ENCODE results near the gene MVP. TPM values are rescaled to one million over a fixed set of nuclear protein-coding genes. Genes with fewer than 3 reads are reported as not detected.

Gene MVP
- total RNA-seq, 1 experiment from 2014 or later: 75.1 TPM

DNA sequence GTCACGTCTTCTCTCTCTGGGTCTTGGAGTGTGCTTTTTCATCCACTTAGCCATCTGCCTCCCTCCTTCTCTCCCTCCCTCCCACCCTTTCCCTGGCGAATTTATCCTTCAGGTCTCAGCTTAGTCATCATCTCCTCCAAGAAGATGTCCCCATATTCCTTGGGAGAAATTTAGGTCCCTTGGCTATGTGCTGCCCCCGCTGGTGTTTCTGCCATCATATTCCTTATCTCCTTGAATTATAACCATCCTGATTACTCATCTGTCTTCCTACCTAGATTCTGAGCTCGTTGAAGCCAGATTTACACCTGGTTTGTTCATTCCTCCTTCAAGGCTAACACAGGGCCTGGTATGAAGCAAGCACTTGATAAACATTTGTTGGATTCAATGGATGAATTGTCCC, 74.1 kb downstream of the MVP start:
- Histone ChIP-seq H4K20me1 (ENCODE audit: insufficient read depth) (no peaks in the 10 kb centered on the region), H3K4me3 (replicated peaks in 1 of 2; ENCODE audit: low read depth in 1 of 2, low read length in 2 of 2) (no peak overlapping the region), H3K36me3 (ENCODE audit: control insufficient read depth in 1 of 2, insufficient read depth in 2 of 2, low read length in 2 of 2) (no peaks in the 10 kb centered on the region), H3K79me2 (ENCODE audit: insufficient read depth, low read length) (no peaks in the 10 kb centered on the region), H3K4me1 (ENCODE audit: control insufficient read depth in 1 of 2, insufficient read depth in 2 of 2, low read length in 2 of 2) (peaks cover 7 to 12% of the 10 kb centered on the region in 2 experiments), H3K4me2 (ENCODE audit: low read length) (no peak overlapping the region), H3K9me3 (ENCODE audit: control insufficient read depth in 1 of 2, insufficient read depth in 1 of 2, low read depth in 1 of 2, low read length in 2 of 2) (no peaks in the 10 kb centered on the region), H3K9me2 (ENCODE audit: insufficient read depth) (no peaks in the 10 kb centered on the region), H2AFZ (ENCODE audit: low read depth, low read length, poor library complexity, severe bottlenecking) (no peak overlapping the region), H3K27ac (ENCODE audit: low read depth, low read length) (no peak overlapping the region), H3K27me3 (ENCODE audit: insufficient read depth, low read length) (no peaks in the 10 kb centered on the region), H3K9ac (ENCODE audit: low read length) (no peak overlapping the region)
- ChIA-PET POLR2A (no interaction called here), CTCF (interaction anchor here (1.2 kb wide), 1 partner anchor 46 kb away, joined by 3 read pairs; no protein-coding TSS in a partner anchor), RAD21 (ENCODE audit: low non-redundant PET in 1 of 2, low total read pairs in 2 of 2, uncharacterized antibody in 2 of 2, unreplicated experiment in 2 of 2) (interaction anchor here in 1 of 2 experiments (0.6 kb wide), 1 partner anchor 1683 kb away, joined by 3 read pairs; no protein-coding TSS in a partner anchor)
- no peak for DNase-seq (ENCODE audit: low read depth, low spot score)
- TF ChIP-seq ZFX (IDR thresholded peaks at IDR 0.05) (no peak), CEBPB (IDR thresholded peaks at IDR 0.05; ENCODE audit: low read depth) (no peak), TCF7L2 (IDR thresholded peaks at IDR 0.05; ENCODE audit: borderline replicate concordance, extremely low read depth, insufficient read depth, insufficient read length) (no peak)
- TF ChIP-seq, protein P1, sequence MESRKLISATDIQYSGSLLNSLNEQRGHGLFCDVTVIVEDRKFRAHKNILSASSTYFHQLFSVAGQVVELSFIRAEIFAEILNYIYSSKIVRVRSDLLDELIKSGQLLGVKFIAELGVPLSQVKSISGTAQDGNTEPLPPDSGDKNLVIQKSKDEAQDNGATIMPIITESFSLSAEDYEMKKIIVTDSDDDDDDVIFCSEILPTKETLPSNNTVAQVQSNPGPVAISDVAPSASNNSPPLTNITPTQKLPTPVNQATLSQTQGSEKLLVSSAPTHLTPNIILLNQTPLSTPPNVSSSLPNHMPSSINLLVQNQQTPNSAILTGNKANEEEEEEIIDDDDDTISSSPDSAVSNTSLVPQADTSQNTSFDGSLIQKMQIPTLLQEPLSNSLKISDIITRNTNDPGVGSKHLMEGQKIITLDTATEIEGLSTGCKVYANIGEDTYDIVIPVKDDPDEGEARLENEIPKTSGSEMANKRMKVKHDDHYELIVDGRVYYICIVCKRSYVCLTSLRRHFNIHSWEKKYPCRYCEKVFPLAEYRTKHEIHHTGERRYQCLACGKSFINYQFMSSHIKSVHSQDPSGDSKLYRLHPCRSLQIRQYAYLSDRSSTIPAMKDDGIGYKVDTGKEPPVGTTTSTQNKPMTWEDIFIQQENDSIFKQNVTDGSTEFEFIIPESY (IDR thresholded peaks at IDR 0.05; ENCODE audit: extremely low read depth, insufficient replicate concordance, low read length): no peak
- ATAC-seq: no peak
- intact Hi-C loops (cut with micrococcal nuclease): no loop called here
- no TSS peak for BruUV-seq (replicated peaks)

DNA sequence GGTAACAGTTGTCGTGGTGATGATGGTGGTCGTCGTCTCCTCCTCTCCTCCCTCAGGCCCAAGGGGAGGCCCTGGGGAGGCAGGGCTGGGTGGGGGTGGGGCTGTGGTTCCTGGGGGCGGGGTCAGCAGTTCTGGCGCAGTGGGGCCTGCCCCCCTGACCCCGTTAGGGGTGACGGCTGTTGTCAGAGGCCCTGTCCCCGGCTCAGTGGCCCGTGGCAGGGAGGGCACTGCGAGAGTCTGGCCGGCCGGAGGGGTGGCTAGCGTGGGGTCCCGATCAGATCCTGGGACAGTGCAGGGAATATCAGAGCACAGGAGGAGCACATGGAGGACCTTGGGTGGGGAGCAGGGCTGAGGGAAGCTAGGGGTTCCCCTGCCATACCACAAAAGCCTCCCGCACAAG, 76.6 kb downstream of the MVP start:
- Histone ChIP-seq H2AFZ (ENCODE audit: low read depth, low read length, poor library complexity, severe bottlenecking) (no peak overlapping the region), H3K79me2 (ENCODE audit: insufficient read depth, low read length) (no peaks in the 10 kb centered on the region), H3K4me2 (ENCODE audit: low read length) (no peak overlapping the region), H3K27me3 (ENCODE audit: insufficient read depth, low read length) (no peaks in the 10 kb centered on the region), H3K27ac (ENCODE audit: low read depth, low read length) (no peak overlapping the region), H3K9me2 (ENCODE audit: insufficient read depth) (no peaks in the 10 kb centered on the region), H3K4me1 (ENCODE audit: control insufficient read depth in 1 of 2, insufficient read depth in 2 of 2, low read length in 2 of 2) (peaks cover 9 to 31% of the 10 kb centered on the region in 2 experiments), H3K9me3 (ENCODE audit: control insufficient read depth in 1 of 2, insufficient read depth in 1 of 2, low read depth in 1 of 2, low read length in 2 of 2) (no peaks in the 10 kb centered on the region), H3K9ac (ENCODE audit: low read length) (no peak overlapping the region), H3K36me3 (ENCODE audit: control insufficient read depth in 1 of 2, insufficient read depth in 2 of 2, low read length in 2 of 2) (no peaks in the 10 kb centered on the region), H3K4me3 (replicated peaks in 1 of 2; ENCODE audit: low read depth in 1 of 2, low read length in 2 of 2) (no peak overlapping the region), H4K20me1 (ENCODE audit: insufficient read depth) (no peaks in the 10 kb centered on the region)
- RAD21 ChIA-PET (ENCODE audit: low non-redundant PET in 1 of 2, low total read pairs in 2 of 2, uncharacterized antibody in 2 of 2, unreplicated experiment in 2 of 2): no interaction called here
- CTCF ChIA-PET: no interaction called here
- no peak for ATAC-seq
- BruUV-seq (replicated peaks): no TSS peak
- intact Hi-C loops (cut with micrococcal nuclease): no loop called here
- DNase-seq (ENCODE audit: low read depth, low spot score): no peak
- POLR2A ChIA-PET: no interaction called here
- no peak for TF ChIP-seq ZFX (IDR thresholded peaks at IDR 0.05)
- TF ChIP-seq, protein P1 (IDR thresholded peaks at IDR 0.05; ENCODE audit: extremely low read depth, insufficient replicate concordance, low read length): no peak
- no peak for TF ChIP-seq FOSL1 (IDR thresholded peaks at IDR 0.05; ENCODE audit: low read depth)
- no peak for TF ChIP-seq POLR2A (IDR thresholded peaks at IDR 0.05; ENCODE audit: borderline replicate concordance, extremely low read depth, insufficient read depth, insufficient read length)
- TF ChIP-seq, protein P2, sequence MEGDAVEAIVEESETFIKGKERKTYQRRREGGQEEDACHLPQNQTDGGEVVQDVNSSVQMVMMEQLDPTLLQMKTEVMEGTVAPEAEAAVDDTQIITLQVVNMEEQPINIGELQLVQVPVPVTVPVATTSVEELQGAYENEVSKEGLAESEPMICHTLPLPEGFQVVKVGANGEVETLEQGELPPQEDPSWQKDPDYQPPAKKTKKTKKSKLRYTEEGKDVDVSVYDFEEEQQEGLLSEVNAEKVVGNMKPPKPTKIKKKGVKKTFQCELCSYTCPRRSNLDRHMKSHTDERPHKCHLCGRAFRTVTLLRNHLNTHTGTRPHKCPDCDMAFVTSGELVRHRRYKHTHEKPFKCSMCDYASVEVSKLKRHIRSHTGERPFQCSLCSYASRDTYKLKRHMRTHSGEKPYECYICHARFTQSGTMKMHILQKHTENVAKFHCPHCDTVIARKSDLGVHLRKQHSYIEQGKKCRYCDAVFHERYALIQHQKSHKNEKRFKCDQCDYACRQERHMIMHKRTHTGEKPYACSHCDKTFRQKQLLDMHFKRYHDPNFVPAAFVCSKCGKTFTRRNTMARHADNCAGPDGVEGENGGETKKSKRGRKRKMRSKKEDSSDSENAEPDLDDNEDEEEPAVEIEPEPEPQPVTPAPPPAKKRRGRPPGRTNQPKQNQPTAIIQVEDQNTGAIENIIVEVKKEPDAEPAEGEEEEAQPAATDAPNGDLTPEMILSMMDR (IDR thresholded peaks at IDR 0.05 in 2 of 3, conservative IDR thresholded peaks at IDR 0.05 in 1 of 3; ENCODE audit: borderline replicate concordance in 1 of 3, insufficient read depth in 1 of 3, low read depth in 2 of 3, low read length in 2 of 3): no peak
- TF ChIP-seq SRF (IDR thresholded peaks at IDR 0.05; ENCODE audit: low read depth): no peak
- TF ChIP-seq, protein P3, sequence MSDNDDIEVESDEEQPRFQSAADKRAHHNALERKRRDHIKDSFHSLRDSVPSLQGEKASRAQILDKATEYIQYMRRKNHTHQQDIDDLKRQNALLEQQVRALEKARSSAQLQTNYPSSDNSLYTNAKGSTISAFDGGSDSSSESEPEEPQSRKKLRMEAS (IDR thresholded peaks at IDR 0.05): no peak

All from HCT116 (cell line).